Measurements from ENCODE around the gene CAMKMT. TPM values are rescaled to one million over a fixed set of nuclear protein-coding genes. Genes with fewer than 3 reads are reported as not detected.

CAMKMT gene
- total RNA-seq, 6 donors from 2014 or later: 7.7 to 17.8 (median 12.2) TPM

- H3K27ac ChIP-seq: no peak overlapping the region
- no peaks in the 10 kb centered on the region for H3K9me3 ChIP-seq
- DNase-seq (no peak), ATAC-seq (ENCODE audit: low FRiP score in 2 of 2) (no peak)
- H3K27me3 ChIP-seq: no peaks in the 10 kb centered on the region
- H3K4me3 ChIP-seq: no peak overlapping the region
- no peaks in the 10 kb centered on the region for H3K36me3 ChIP-seq
- TF ChIP-seq EP300 (IDR thresholded peaks at IDR 0.05) (no peak), POLR2A (IDR thresholded peaks at IDR 0.05) (no peak), POLR2AphosphoS5 (IDR thresholded peaks at IDR 0.05) (no peak)
- TF ChIP-seq, protein P1, sequence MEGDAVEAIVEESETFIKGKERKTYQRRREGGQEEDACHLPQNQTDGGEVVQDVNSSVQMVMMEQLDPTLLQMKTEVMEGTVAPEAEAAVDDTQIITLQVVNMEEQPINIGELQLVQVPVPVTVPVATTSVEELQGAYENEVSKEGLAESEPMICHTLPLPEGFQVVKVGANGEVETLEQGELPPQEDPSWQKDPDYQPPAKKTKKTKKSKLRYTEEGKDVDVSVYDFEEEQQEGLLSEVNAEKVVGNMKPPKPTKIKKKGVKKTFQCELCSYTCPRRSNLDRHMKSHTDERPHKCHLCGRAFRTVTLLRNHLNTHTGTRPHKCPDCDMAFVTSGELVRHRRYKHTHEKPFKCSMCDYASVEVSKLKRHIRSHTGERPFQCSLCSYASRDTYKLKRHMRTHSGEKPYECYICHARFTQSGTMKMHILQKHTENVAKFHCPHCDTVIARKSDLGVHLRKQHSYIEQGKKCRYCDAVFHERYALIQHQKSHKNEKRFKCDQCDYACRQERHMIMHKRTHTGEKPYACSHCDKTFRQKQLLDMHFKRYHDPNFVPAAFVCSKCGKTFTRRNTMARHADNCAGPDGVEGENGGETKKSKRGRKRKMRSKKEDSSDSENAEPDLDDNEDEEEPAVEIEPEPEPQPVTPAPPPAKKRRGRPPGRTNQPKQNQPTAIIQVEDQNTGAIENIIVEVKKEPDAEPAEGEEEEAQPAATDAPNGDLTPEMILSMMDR (IDR thresholded peaks at IDR 0.05): no peak
- no peaks in the 10 kb centered on the region for H3K4me1 ChIP-seq
- WGBS, 2 donors: 90 to 95% methylated on average over 4 of the region's 4 CpGs
Measured at GRCh38 chr2:44774826-44775492, 413.2 kb downstream of the CAMKMT start.

- Histone ChIP-seq H3K36me3 (no peaks in the 10 kb centered on the region), H3K27ac (no peak overlapping the region), H3K4me3 (no peak overlapping the region), H3K9me3 (peaks cover 0 to 7% (median 3%) of the 10 kb centered on the region in 4 donors), H3K4me1 (no peaks in the 10 kb centered on the region), H3K27me3 (no peaks in the 10 kb centered on the region)
- no peak for DNase-seq
- TF ChIP-seq POLR2AphosphoS5 (IDR thresholded peaks at IDR 0.05) (no peak), POLR2A (IDR thresholded peaks at IDR 0.05) (no peak), EP300 (IDR thresholded peaks at IDR 0.05) (no peak)
- TF ChIP-seq, protein P1 (IDR thresholded peaks at IDR 0.05): no peak
- 57 to 61% methylated on average over 4 to 6 of the region's 6 CpGs for WGBS, 2 donors
- ATAC-seq (ENCODE audit: low FRiP score in 2 of 2): no peak
Measured at GRCh38 chr2:44777036-44777435, 415.3 kb downstream of the CAMKMT start.

- Histone ChIP-seq H3K4me1 (no peaks in the 10 kb centered on the region), H3K9me3 (peaks cover 0 to 12% (median 3%) of the 10 kb centered on the region in 4 donors), H3K27ac (no peak overlapping the region), H3K36me3 (no peaks in the 10 kb centered on the region), H3K4me3 (no peak overlapping the region), H3K27me3 (no peaks in the 10 kb centered on the region)
- WGBS, 2 donors: 18 to 21% methylated on average over 11 of the region's 11 CpGs
- ATAC-seq (ENCODE audit: low FRiP score in 2 of 2): peak in 1 of 2 donors; percentile 50
- DNase-seq: no peak
- TF ChIP-seq, protein P1 (IDR thresholded peaks at IDR 0.05): no peak
- TF ChIP-seq POLR2A (IDR thresholded peaks at IDR 0.05) (no peak), EP300 (IDR thresholded peaks at IDR 0.05) (no peak), POLR2AphosphoS5 (IDR thresholded peaks at IDR 0.05) (no peak)
Measured at GRCh38 chr2:44777537-44777936, 415.8 kb downstream of the CAMKMT start.

DNA sequence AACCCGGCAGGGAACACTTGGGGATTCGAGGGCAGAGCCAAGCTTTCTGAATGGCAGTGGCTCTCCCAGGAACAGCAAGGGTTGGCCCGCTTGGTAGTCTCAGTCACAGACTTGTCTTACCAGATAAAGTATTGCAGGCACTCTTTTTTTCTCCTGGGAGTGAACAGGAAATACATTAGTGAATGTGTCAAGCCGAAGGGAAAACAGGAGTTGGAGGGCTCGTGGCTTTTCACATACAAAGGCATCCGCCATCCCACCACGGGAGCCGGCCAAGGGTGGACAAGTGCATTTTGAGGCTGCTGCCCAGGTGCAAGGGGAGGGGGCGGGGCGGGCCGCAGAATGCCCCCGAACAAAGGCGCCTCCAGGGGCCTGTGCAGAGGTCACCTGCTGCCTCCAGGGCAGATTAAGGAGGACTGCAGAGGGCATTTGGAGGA, 416.5 kb downstream of the CAMKMT start:
- ATAC-seq (ENCODE audit: low FRiP score in 2 of 2) (peak in 1 of 2 donors; percentile 39), DNase-seq (peak in 1 of 2 donors; percentile 53)
- Histone ChIP-seq H3K4me1 (no peaks in the 10 kb centered on the region), H3K36me3 (no peaks in the 10 kb centered on the region), H3K27me3 (no peaks in the 10 kb centered on the region), H3K4me3 (no peak overlapping the region), H3K27ac (no peak overlapping the region), H3K9me3 (peaks cover 0 to 14% (median 3%) of the 10 kb centered on the region in 4 donors)
- 34 to 43% methylated on average over 5 to 12 of the region's 13 CpGs for WGBS, 2 donors
- TF ChIP-seq POLR2AphosphoS5 (IDR thresholded peaks at IDR 0.05): no peak
- no peak for TF ChIP-seq POLR2A (IDR thresholded peaks at IDR 0.05)
- no peak for TF ChIP-seq EP300 (IDR thresholded peaks at IDR 0.05)
- TF ChIP-seq, protein P1 (IDR thresholded peaks at IDR 0.05): no peak
